Measurements from ENCODE around the gene UNC13C. TPM values are rescaled to one million over a fixed set of nuclear protein-coding genes. Genes with fewer than 3 reads are reported as not detected.
"Not testable (repeated sequence)": the region's sequence is repeated elsewhere in the genome, so short reads cannot be mapped to it uniquely, and the experiment has no call there.

UNC13C gene
- total RNA-seq, 4 donors from 2014 or later, result under 0.01 to 0.79 (median 0.09) TPM; not detected in 1

DNA sequence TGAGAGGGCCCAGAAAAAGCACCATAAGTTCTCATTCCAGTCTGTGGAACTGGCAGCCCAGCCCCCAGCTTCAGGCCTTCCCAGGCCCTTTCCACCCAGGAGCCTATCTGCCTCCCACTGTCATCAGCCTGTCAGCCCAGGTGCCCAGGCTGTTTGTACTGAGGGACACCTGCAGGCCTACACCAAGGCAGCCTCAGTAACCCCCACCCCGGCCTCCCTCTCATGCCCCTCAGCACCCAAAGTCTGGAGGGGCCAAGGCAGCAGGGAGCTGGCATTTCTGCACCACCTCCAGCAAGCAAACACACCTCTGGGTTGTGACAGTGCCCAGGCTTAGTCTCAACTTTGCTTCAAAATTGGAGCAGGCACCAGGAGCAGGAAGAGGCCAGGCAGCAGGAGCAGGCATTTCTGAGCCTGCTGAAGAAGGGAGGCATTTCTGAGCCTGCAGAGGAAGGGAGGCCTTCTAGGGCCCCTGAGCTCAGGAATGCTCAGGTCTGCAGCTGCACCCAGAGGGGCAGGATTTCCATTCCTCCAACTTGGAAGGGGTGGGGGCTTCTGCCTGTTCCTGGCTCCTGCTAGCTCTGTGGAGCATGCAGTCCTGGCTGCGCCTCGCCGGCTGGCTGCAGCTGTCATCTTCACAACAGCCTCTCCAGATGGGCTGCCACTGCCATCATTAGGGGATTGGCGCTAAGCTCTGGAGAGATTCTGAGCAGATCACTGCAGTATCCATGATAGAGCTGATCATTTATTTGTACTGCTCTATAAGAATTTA, 396.1 kb downstream of the UNC13C start:
- TF ChIP-seq CTCF (IDR thresholded peaks at IDR 0.05), result no peak
- no peak for ATAC-seq (ENCODE audit: low FRiP score)
- no peak for DNase-seq (ENCODE audit: low spot score)

DNA sequence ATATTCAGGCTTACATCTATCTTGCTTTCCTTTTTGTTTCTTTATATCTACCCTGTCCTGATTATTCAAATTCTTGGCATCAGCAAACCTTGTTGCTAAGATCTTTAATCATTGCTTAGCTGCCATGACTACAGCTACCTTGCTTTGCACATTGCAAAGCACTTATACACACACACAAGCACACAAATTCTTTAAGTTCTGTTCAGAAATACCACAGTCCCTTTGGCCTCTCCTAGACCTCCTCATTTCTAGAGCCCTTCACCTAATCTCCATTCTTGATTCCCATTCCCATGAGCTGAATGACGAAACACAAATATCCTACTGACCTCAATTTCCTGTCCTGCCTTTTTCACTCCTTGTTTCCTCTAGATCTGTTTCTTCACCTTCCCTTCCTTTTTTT, 409.6 kb downstream of the UNC13C start:
- no peak for TF ChIP-seq CTCF (IDR thresholded peaks at IDR 0.05)
- DNase-seq (ENCODE audit: low spot score) (no peak), ATAC-seq (ENCODE audit: low FRiP score) (no peak)

GRCh38 chr15:54388746-54389145, 410.5 kb downstream of the UNC13C start:
- ATAC-seq (ENCODE audit: low FRiP score) (no peak), DNase-seq (ENCODE audit: low spot score) (no peak)
- TF ChIP-seq CTCF (IDR thresholded peaks at IDR 0.05), result no peak

GRCh38 chr15:54410481-54410880, 432.2 kb downstream of the UNC13C start:
- TF ChIP-seq CTCF (IDR thresholded peaks at IDR 0.05), result no peak
- no peak for ATAC-seq (ENCODE audit: low FRiP score)
- DNase-seq (ENCODE audit: low spot score), result no peak

- no peak for ATAC-seq (ENCODE audit: low FRiP score)
- TF ChIP-seq CTCF (IDR thresholded peaks at IDR 0.05), result no peak
- DNase-seq (ENCODE audit: low spot score), result no peak
Observed at GRCh38 chr15:54424171-54424570, 445.9 kb downstream of the UNC13C start.

GRCh38 chr15:54428596-54428995, 450.4 kb downstream of the UNC13C start:
- no peak for TF ChIP-seq CTCF (IDR thresholded peaks at IDR 0.05)
- no peak for ATAC-seq (ENCODE audit: low FRiP score)

GRCh38 chr15:54450288-54450687, 472.0 kb downstream of the UNC13C start:
- ATAC-seq (ENCODE audit: low FRiP score); DNase-seq (ENCODE audit: low spot score): not testable (repeated sequence)

More at GRCh38 chr15:54428596-54428995, 450.4 kb downstream of the UNC13C start:
- DNase-seq (ENCODE audit: low spot score), result no peak

Measured in omental fat pad (tissue), 4 donors.